ENCODE data around the gene RAPGEF2. TPM values are rescaled to one million over a fixed set of nuclear protein-coding genes. Genes with fewer than 3 reads are reported as not detected.

RAPGEF2 gene
- total and polyA plus RNA-seq, 2 experiments from 2014 or later, result 8.4 to 79.3 TPM

DNA sequence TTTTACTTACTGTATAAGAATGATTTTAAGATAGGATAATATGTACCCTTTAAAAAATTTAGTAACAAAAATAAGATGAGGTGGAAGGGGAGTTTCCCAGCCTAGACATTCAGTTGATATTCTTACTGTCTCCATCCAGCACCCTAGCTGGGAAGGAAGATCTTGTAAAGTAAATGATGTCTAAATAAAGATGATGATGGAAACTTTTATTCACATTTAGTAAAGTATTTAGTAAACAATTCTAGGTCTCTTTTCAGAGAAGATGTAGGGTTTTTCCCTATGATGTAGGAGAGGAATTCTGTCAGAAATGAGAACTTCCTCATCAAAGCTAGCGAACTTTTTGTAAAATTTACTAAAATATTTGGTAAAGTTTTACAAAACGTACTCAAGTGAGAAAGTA lies 136.8 kb downstream of the RAPGEF2 start:
- 97% methylated on average over 2 of the region's 2 CpGs for WGBS (ENCODE audit: low lambda C conversion rate, missing lambda C conversion rate)
- Histone ChIP-seq H3K9me3 (ENCODE audit: low read depth) (no peaks in the 10 kb centered on the region), H3K27ac (no peak overlapping the region)

DNA sequence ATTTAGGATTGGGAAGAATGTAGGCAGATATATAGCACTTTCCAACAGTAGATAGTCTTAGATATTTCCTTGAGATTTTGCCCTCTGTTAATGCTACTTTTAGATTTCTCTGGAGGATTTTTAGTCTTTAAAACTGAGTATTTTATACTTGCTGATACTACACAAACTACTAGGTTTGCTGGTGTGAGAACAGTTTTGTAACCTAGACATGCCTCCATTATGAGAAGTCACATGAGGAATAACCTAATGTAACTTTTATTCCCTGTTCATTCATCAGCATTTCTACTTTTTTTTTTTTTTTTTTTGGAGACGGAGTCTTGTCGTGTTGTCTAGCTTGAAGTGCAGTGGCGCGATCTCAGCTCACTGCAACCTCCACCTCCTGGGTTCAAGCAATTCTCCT lies 137.2 kb downstream of the RAPGEF2 start:
- Histone ChIP-seq H3K9me3 (ENCODE audit: low read depth) (no peaks in the 10 kb centered on the region), H3K36me3 (replicated peaks; ENCODE audit: insufficient read depth, low read depth) (no peaks in the 10 kb centered on the region), H3K27me3 (no peaks in the 10 kb centered on the region), H3K4me1 (ENCODE audit: insufficient read depth) (no peaks in the 10 kb centered on the region), H3K9me2 (replicated peaks; ENCODE audit: insufficient read depth) (no peaks in the 10 kb centered on the region), H3K4me2 (no peak overlapping the region), H3K79me2 (peaks cover 30% of the 10 kb centered on the region), H4K20me1 (ENCODE audit: insufficient read depth, poor library complexity, severe bottlenecking) (no peaks in the 10 kb centered on the region), H3K27ac (no peak overlapping the region), H3K4me3 (no peak overlapping the region), H2AFZ (no peak overlapping the region)
- DNase-seq (ENCODE audit: low spot score), result no peak
- WGBS (ENCODE audit: low lambda C conversion rate, missing lambda C conversion rate), result 100% methylated on average over 4 of the region's 4 CpGs
- TF ChIP-seq EZH2 (IDR thresholded peaks at IDR 0.05; ENCODE audit: borderline replicate concordance), result no peak
- TF ChIP-seq, protein P1, sequence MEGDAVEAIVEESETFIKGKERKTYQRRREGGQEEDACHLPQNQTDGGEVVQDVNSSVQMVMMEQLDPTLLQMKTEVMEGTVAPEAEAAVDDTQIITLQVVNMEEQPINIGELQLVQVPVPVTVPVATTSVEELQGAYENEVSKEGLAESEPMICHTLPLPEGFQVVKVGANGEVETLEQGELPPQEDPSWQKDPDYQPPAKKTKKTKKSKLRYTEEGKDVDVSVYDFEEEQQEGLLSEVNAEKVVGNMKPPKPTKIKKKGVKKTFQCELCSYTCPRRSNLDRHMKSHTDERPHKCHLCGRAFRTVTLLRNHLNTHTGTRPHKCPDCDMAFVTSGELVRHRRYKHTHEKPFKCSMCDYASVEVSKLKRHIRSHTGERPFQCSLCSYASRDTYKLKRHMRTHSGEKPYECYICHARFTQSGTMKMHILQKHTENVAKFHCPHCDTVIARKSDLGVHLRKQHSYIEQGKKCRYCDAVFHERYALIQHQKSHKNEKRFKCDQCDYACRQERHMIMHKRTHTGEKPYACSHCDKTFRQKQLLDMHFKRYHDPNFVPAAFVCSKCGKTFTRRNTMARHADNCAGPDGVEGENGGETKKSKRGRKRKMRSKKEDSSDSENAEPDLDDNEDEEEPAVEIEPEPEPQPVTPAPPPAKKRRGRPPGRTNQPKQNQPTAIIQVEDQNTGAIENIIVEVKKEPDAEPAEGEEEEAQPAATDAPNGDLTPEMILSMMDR (IDR thresholded peaks at IDR 0.05; ENCODE audit: poor library complexity), result no peak
- TF ChIP-seq EZH2phosphoT487 (IDR thresholded peaks at IDR 0.05; ENCODE audit: low read depth, severe bottlenecking, unreplicated experiment), result no peak

More for the DNA sequence above, 136.8 kb downstream of the RAPGEF2 start:
- Histone ChIP-seq H3K27me3 (no peaks in the 10 kb centered on the region), H3K9me2 (replicated peaks; ENCODE audit: insufficient read depth) (no peaks in the 10 kb centered on the region), H3K36me3 (replicated peaks; ENCODE audit: insufficient read depth, low read depth) (no peaks in the 10 kb centered on the region), H4K20me1 (ENCODE audit: insufficient read depth, poor library complexity, severe bottlenecking) (no peaks in the 10 kb centered on the region), H2AFZ (no peak overlapping the region), H3K4me2 (no peak overlapping the region), H3K4me3 (no peak overlapping the region), H3K4me1 (ENCODE audit: insufficient read depth) (no peaks in the 10 kb centered on the region), H3K79me2 (peaks cover 34% of the 10 kb centered on the region)
- TF ChIP-seq, protein P1 (IDR thresholded peaks at IDR 0.05; ENCODE audit: poor library complexity), result no peak
- TF ChIP-seq EZH2 (IDR thresholded peaks at IDR 0.05; ENCODE audit: borderline replicate concordance) (no peak), EZH2phosphoT487 (IDR thresholded peaks at IDR 0.05; ENCODE audit: low read depth, severe bottlenecking, unreplicated experiment) (no peak)
- DNase-seq (ENCODE audit: low spot score), result no peak

DNA sequence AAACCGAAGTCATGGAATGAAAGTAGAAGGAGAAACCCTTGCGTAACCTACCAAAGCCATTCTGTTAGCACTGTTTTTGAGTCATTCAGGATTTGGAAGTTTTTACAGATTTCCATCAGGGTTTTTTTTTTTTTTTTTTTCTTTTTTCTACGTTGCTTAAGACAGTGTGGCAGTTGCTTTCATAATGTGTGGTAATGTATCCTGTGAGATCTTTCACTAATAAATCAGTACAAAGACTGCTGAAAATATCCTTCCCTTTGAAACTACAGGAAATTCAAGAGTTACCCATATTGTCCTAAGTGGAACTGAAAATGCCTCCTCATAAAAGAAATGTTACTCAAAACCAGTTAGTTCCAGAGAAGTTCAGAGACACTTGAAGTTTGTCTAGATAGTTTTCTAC lies 137.8 kb downstream of the RAPGEF2 start:
- H3K36me3 ChIP-seq (replicated peaks; ENCODE audit: insufficient read depth, low read depth), result no peaks in the 10 kb centered on the region
- no peaks in the 10 kb centered on the region for H3K9me3 ChIP-seq (ENCODE audit: low read depth)
- no peaks in the 10 kb centered on the region for H3K4me1 ChIP-seq (ENCODE audit: insufficient read depth)
- H3K27me3 ChIP-seq, result no peaks in the 10 kb centered on the region
- no peak for DNase-seq (ENCODE audit: low spot score)
- WGBS (ENCODE audit: low lambda C conversion rate, missing lambda C conversion rate), result 87% methylated on average over 3 of the region's 3 CpGs
- H3K27ac ChIP-seq, result no peak overlapping the region
- no peak overlapping the region for H3K4me3 ChIP-seq
- H3K9me2 ChIP-seq (replicated peaks; ENCODE audit: insufficient read depth), result no peaks in the 10 kb centered on the region
- H3K4me2 ChIP-seq, result no peak overlapping the region
- H3K79me2 ChIP-seq, result peaks cover 24% of the 10 kb centered on the region
- H4K20me1 ChIP-seq (ENCODE audit: insufficient read depth, poor library complexity, severe bottlenecking), result no peaks in the 10 kb centered on the region
- TF ChIP-seq, protein P1 (IDR thresholded peaks at IDR 0.05; ENCODE audit: poor library complexity), result no peak
- TF ChIP-seq EZH2 (IDR thresholded peaks at IDR 0.05; ENCODE audit: borderline replicate concordance) (no peak), EZH2phosphoT487 (IDR thresholded peaks at IDR 0.05; ENCODE audit: low read depth, severe bottlenecking, unreplicated experiment) (no peak)
- no peak overlapping the region for H2AFZ ChIP-seq

DNA sequence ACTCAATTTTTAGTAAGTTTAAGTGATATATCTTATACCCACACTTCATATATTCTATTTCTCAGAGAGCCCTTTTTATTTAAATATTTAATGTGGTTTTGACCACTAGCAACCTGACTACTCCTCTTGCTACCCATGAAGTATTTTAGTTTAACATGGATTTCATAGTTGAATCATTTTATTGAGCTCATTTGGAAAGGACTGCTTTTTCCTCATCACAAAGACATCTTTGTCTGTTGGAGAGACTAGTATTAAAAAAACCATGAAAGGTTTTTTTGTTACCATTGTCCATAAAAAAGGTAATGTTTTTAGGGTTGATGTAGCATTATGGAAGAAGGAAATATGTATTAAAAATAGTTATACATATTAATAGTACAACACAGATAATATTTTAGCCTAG lies 139.5 kb downstream of the RAPGEF2 start:
- no peaks in the 10 kb centered on the region for H3K36me3 ChIP-seq (replicated peaks; ENCODE audit: insufficient read depth, low read depth)
- DNase-seq (ENCODE audit: low spot score), result no peak
- no peak overlapping the region for H3K4me2 ChIP-seq
- H2AFZ ChIP-seq, result no peak overlapping the region
- no peak overlapping the region for H3K27ac ChIP-seq
- TF ChIP-seq EZH2phosphoT487 (IDR thresholded peaks at IDR 0.05; ENCODE audit: low read depth, severe bottlenecking, unreplicated experiment), result no peak
- TF ChIP-seq, protein P1 (IDR thresholded peaks at IDR 0.05; ENCODE audit: poor library complexity), result no peak
- no peak for TF ChIP-seq EZH2 (IDR thresholded peaks at IDR 0.05; ENCODE audit: borderline replicate concordance)
- peaks cover 10% of the 10 kb centered on the region for H3K79me2 ChIP-seq
- H3K9me3 ChIP-seq (ENCODE audit: low read depth), result no peaks in the 10 kb centered on the region
- no peaks in the 10 kb centered on the region for H3K9me2 ChIP-seq (replicated peaks; ENCODE audit: insufficient read depth)
- H3K27me3 ChIP-seq, result no peaks in the 10 kb centered on the region
- H3K4me1 ChIP-seq (ENCODE audit: insufficient read depth), result no peaks in the 10 kb centered on the region
- no peak overlapping the region for H3K4me3 ChIP-seq
- no peaks in the 10 kb centered on the region for H4K20me1 ChIP-seq (ENCODE audit: insufficient read depth, poor library complexity, severe bottlenecking)

All from hepatocyte (in vitro differentiated cells).